Measurements from ENCODE around the gene INTS11.

Gene INTS11

GRCh38 chr1:1367315-1367714 is 42.9 kb upstream of the INTS11 start:
- no peaks in the 10 kb centered on the region for H3K27me3 ChIP-seq (ENCODE audit: insufficient read depth, low read length)
- peaks cover 3% of the 10 kb centered on the region for H3K9me3 ChIP-seq (ENCODE audit: low read length)
- H2AFZ ChIP-seq (ENCODE audit: low read length), result no peak overlapping the region
- H3F3A ChIP-seq (ENCODE audit: insufficient read depth, low read length), result no peaks in the 10 kb centered on the region
- H3K27ac ChIP-seq (ENCODE audit: low read depth, low read length, poor library complexity, severe bottlenecking), result no peak overlapping the region
- H3K79me2 ChIP-seq (ENCODE audit: insufficient read depth, low read length), result no peaks in the 10 kb centered on the region
- H4K20me1 ChIP-seq (ENCODE audit: insufficient read depth, low read length), result no peaks in the 10 kb centered on the region
- no peak overlapping the region for H3K4me3 ChIP-seq (ENCODE audit: low read depth, low read length, poor library complexity, severe bottlenecking)
- H3K9me2 ChIP-seq (ENCODE audit: low read depth, low read length), result no peaks in the 10 kb centered on the region
- peaks cover 8% of the 10 kb centered on the region for H3K4me1 ChIP-seq (ENCODE audit: insufficient read depth, low read length, severe bottlenecking)
- H3K4me2 ChIP-seq (ENCODE audit: low read length), result no peak overlapping the region
- TF ChIP-seq EZH2 (IDR thresholded peaks at IDR 0.05; ENCODE audit: borderline replicate concordance, low read length), result no peak
- TF ChIP-seq, protein P1, sequence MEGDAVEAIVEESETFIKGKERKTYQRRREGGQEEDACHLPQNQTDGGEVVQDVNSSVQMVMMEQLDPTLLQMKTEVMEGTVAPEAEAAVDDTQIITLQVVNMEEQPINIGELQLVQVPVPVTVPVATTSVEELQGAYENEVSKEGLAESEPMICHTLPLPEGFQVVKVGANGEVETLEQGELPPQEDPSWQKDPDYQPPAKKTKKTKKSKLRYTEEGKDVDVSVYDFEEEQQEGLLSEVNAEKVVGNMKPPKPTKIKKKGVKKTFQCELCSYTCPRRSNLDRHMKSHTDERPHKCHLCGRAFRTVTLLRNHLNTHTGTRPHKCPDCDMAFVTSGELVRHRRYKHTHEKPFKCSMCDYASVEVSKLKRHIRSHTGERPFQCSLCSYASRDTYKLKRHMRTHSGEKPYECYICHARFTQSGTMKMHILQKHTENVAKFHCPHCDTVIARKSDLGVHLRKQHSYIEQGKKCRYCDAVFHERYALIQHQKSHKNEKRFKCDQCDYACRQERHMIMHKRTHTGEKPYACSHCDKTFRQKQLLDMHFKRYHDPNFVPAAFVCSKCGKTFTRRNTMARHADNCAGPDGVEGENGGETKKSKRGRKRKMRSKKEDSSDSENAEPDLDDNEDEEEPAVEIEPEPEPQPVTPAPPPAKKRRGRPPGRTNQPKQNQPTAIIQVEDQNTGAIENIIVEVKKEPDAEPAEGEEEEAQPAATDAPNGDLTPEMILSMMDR (IDR thresholded peaks at IDR 0.05; ENCODE audit: low read length), result no peak
- no peak overlapping the region for H3K9ac ChIP-seq (ENCODE audit: low read length)
- H3K36me3 ChIP-seq (ENCODE audit: insufficient read depth, low read length), result peaks cover 6% of the 10 kb centered on the region; the same call in 1 of the 2 replicates

- Histone ChIP-seq H4K20me1 (ENCODE audit: insufficient read depth, low read length) (no peaks in the 10 kb centered on the region), H3K9me3 (ENCODE audit: low read length) (peaks cover 3% of the 10 kb centered on the region), H3K4me2 (ENCODE audit: low read length) (no peak overlapping the region), H3F3A (ENCODE audit: insufficient read depth, low read length) (no peaks in the 10 kb centered on the region), H2AFZ (ENCODE audit: low read length) (no peak overlapping the region), H3K9me2 (ENCODE audit: low read depth, low read length) (no peaks in the 10 kb centered on the region), H3K27ac (ENCODE audit: low read depth, low read length, poor library complexity, severe bottlenecking) (no peak overlapping the region), H3K27me3 (ENCODE audit: insufficient read depth, low read length) (no peaks in the 10 kb centered on the region), H3K36me3 (ENCODE audit: insufficient read depth, low read length) (peaks cover 4% of the 10 kb centered on the region; the same call in 1 of the 2 replicates), H3K4me1 (ENCODE audit: insufficient read depth, low read length, severe bottlenecking) (peaks cover 2% of the 10 kb centered on the region), H3K4me3 (ENCODE audit: low read depth, low read length, poor library complexity, severe bottlenecking) (no peak overlapping the region), H3K9ac (ENCODE audit: low read length) (no peak overlapping the region), H3K79me2 (ENCODE audit: insufficient read depth, low read length) (no peaks in the 10 kb centered on the region)
- TF ChIP-seq, protein P1 (IDR thresholded peaks at IDR 0.05; ENCODE audit: low read length), result no peak
- TF ChIP-seq EZH2 (IDR thresholded peaks at IDR 0.05; ENCODE audit: borderline replicate concordance, low read length), result no peak
Observed at GRCh38 chr1:1366699-1367066, 42.2 kb upstream of the INTS11 start.

- Histone ChIP-seq H3K4me3 (ENCODE audit: low read depth, low read length, poor library complexity, severe bottlenecking) (no peak overlapping the region), H3K36me3 (ENCODE audit: insufficient read depth, low read length) (no peaks in the 10 kb centered on the region), H3K4me1 (ENCODE audit: insufficient read depth, low read length, severe bottlenecking) (no peaks in the 10 kb centered on the region), H3K27me3 (ENCODE audit: insufficient read depth, low read length) (no peaks in the 10 kb centered on the region; the same call in 1 of the 2 replicates), H3K9me2 (ENCODE audit: low read depth, low read length) (no peaks in the 10 kb centered on the region), H3K79me2 (ENCODE audit: insufficient read depth, low read length) (no peaks in the 10 kb centered on the region), H4K20me1 (ENCODE audit: insufficient read depth, low read length) (no peaks in the 10 kb centered on the region), H2AFZ (ENCODE audit: low read length) (no peak overlapping the region), H3F3A (ENCODE audit: insufficient read depth, low read length) (no peaks in the 10 kb centered on the region), H3K4me2 (ENCODE audit: low read length) (no peak overlapping the region), H3K9ac (ENCODE audit: low read length) (no peak overlapping the region), H3K9me3 (ENCODE audit: low read length) (peaks cover 3% of the 10 kb centered on the region), H3K27ac (ENCODE audit: low read depth, low read length, poor library complexity, severe bottlenecking) (no peak overlapping the region)
- TF ChIP-seq, protein P1 (IDR thresholded peaks at IDR 0.05; ENCODE audit: low read length), result no peak
- TF ChIP-seq EZH2 (IDR thresholded peaks at IDR 0.05; ENCODE audit: borderline replicate concordance, low read length), result no peak
Observed at GRCh38 chr1:1365875-1366698, 41.6 kb upstream of the INTS11 start.

All from OCI-LY1 (cell line).